Endothelial cell of umbilical vein (primary cell): ENCODE data around the gene PCTP. TPM values are rescaled to one million over a fixed set of nuclear protein-coding genes. Genes with fewer than 3 reads are reported as not detected.

Experiments used
- BruUV-seq: library from RNA; stranded (reverse); fragments of 400-500 nt; replicated peaks from 2 replicates; lab custom pipeline; 2021; lab: Mats Ljungman, UMichigan
- CTCF ChIA-PET: fragments of 300-600, 350-600 bp; sonication (Branson Sonifier 250); formaldehyde crosslinking; loops from one replicate; lab custom pipeline; 2021; ENCODE audit warnings: antibody characterized with exemption, inconsistent platforms; lab: Charles Lee
- POLR2A ChIA-PET: fragments of 300-600, 350-600 bp; sonication (Branson Sonifier 250); formaldehyde crosslinking; loops from one replicate; lab custom pipeline; 2021; ENCODE audit warnings: antibody characterized with exemption, inconsistent platforms; lab: Charles Lee
- DNase-seq: peaks from one replicate; pipeline ENCODE4 v3.0.0-alpha.2; 2011; ENCODE audit warnings: low read depth, low spot score
- FAIRE-seq: peaks from 2 replicates; lab custom pipeline; 2011; peaks lifted over from hg19 to GRCh38; lab: Jason Lieb, UNC
- H2AFZ ChIP-seq: 2 replicates; pipeline ENCODE4 v1.6.0; 2012; ENCODE audit warnings: low read depth, low read length, control low read depth, inconsistent platforms
- H3K27ac ChIP-seq: 2 replicates; pipeline ENCODE4 v1.5.1; 2011; ENCODE audit warnings: low read depth, mild to moderate bottlenecking, control low read depth, low read length, moderate library complexity; ENCODE audit not compliant: insufficient read depth
- H3K27me3 ChIP-seq, 2 experiments: 2 replicates each; pipeline versions ENCODE4 v1.6.0 to v1.6.1; 2011; ENCODE audit warnings: low read length in 2 of 2, mixed read lengths in 1 of 2; ENCODE audit not compliant: control insufficient read depth in 2 of 2, insufficient read depth in 2 of 2
- H3K36me3 ChIP-seq, 2 experiments: 2 replicates in 1 of 2; 3 replicates in 1 of 2; pipeline ENCODE4 v1.5.1; 2011; ENCODE audit warnings: low read length in 2 of 2, mild to moderate bottlenecking in 1 of 2, moderate library complexity in 1 of 2; ENCODE audit not compliant: control insufficient read depth in 2 of 2, insufficient read depth in 2 of 2; ENCODE audit errors: extremely low read depth in 1 of 2
- H3K4me1 ChIP-seq: 3 replicates; pipeline ENCODE4 v1.5.1; 2011; ENCODE audit warnings: mild to moderate bottlenecking, low read length; ENCODE audit not compliant: control insufficient read depth, insufficient read depth; ENCODE audit errors: extremely low read depth
- H3K4me2 ChIP-seq: 2 replicates; pipeline ENCODE4 v1.6.1; 2011; ENCODE audit warnings: low read length, control low read depth, mixed read lengths; ENCODE audit not compliant: insufficient read depth
- H3K4me3 ChIP-seq, 3 experiments: fragments of 200-600 bp in 1 of 3; sonication (generic), shearing (Covaris generic) in 1 of 3; replicated peaks in 1 of 3; 2 replicates each; pipeline ENCODE4 v1.5.1; 2011 to 2016; ENCODE audit warnings: control low read depth in 3 of 3, low read length in 3 of 3, mild to moderate bottlenecking in 2 of 3, inconsistent platforms in 1 of 3, low read depth in 1 of 3, moderate library complexity in 1 of 3; ENCODE audit not compliant: insufficient read depth in 1 of 3
- H3K79me2 ChIP-seq: 2 replicates; pipeline ENCODE4 v1.6.0; 2012; ENCODE audit warnings: low read length, inconsistent platforms; ENCODE audit not compliant: control insufficient read depth, insufficient read depth
- H3K9ac ChIP-seq: replicated peaks from 2 replicates; pipeline ENCODE3; 2011; ENCODE audit warnings: low read length, control low read depth; ENCODE audit not compliant: insufficient read depth; ENCODE audit errors: extremely low read depth
- H3K9me1 ChIP-seq: replicated peaks from 3 replicates; pipeline ENCODE4 v1.6.0; 2011; ENCODE audit warnings: mild to moderate bottlenecking, low read length; ENCODE audit not compliant: control insufficient read depth, insufficient read depth; ENCODE audit errors: extremely low read depth
- H3K9me3 ChIP-seq: replicated peaks from 2 replicates; pipeline ENCODE4 v1.5.1; 2012; ENCODE audit warnings: low read length, inconsistent platforms; ENCODE audit not compliant: control insufficient read depth, insufficient read depth
- H4K20me1 ChIP-seq: replicated peaks from 2 replicates; pipeline ENCODE3; 2011; ENCODE audit warnings: mild to moderate bottlenecking, low read length; ENCODE audit not compliant: control insufficient read depth, insufficient read depth; ENCODE audit errors: extremely low read depth
- EZH2 ChIP-seq: IDR thresholded peaks from 2 replicates; pipeline ENCODE4 v1.6.1; 2012; ENCODE audit warnings: borderline replicate concordance, low read depth, mild to moderate bottlenecking, moderate library complexity, low read length, inconsistent platforms; ENCODE audit not compliant: severe bottlenecking
- FOS ChIP-seq: IDR thresholded peaks from 2 replicates; pipeline ENCODE4 v1.6.1; 2011; ENCODE audit warnings: mild to moderate bottlenecking, low read length, moderate library complexity, borderline replicate concordance; ENCODE audit not compliant: insufficient read depth
- GATA2 ChIP-seq: IDR thresholded peaks from 2 replicates; pipeline ENCODE4 v1.7.0; 2011; ENCODE audit warnings: low read depth, mild to moderate bottlenecking, moderate library complexity, mixed read lengths, low read length; ENCODE audit not compliant: insufficient read length, insufficient read depth
- JUN ChIP-seq: IDR thresholded peaks from 2 replicates; pipeline ENCODE4 v1.6.1; 2011; ENCODE audit warnings: borderline replicate concordance, low read depth; ENCODE audit not compliant: insufficient read length, insufficient read depth
- MAX ChIP-seq: IDR thresholded peaks from 2 replicates; pipeline ENCODE4 v1.6.1; 2011; ENCODE audit not compliant: insufficient read depth, insufficient read length
- MYC ChIP-seq: IDR thresholded peaks from one replicate; pipeline ENCODE4 v1.6.1; 2011; ENCODE audit warnings: mild to moderate bottlenecking, low read depth, low read length
- POLR2A ChIP-seq: IDR thresholded peaks from 2 replicates; pipeline ENCODE4 v1.6.1; 2012; ENCODE audit warnings: low read depth, mild to moderate bottlenecking, control low read depth, low read length
- dilution Hi-C: fragments of 300-500 bp; cut with MboI; formaldehyde crosslinking; loops from one replicate; pipeline ENCODE4 v1.15.0; 2019; ENCODE audit warnings: low sequenced_read_pairs; ENCODE audit not compliant: extremely low pct_ligation_motif_present
- intact Hi-C: fragments of 100-400 bp; cut with micrococcal nuclease; formaldehyde crosslinking; loops from one replicate; pipeline ENCODE4 v1.10.0; 2022
- polyA plus RNA-seq, 4 experiments: library from polyadenylated mRNA; depleted of rRNA in 3 of 4; stranded (reverse) in 3 of 4; unstranded in 1 of 4; fragments of >200 nt; gene quantifications; 2 replicates each; pipeline versions ENCODE4 v1.2.1 to v1.2.3, GENCODE V29; 2011 to 2012; ENCODE audit warnings: missing spikeins in 1 of 4
- total RNA-seq: library from RNA; stranded (reverse); gene quantifications from 2 replicates; pipeline ENCODE4 v1.2.3, GENCODE V29; 2021

Gene PCTP
- total and polyA plus RNA-seq, 2 donors (not counting 3 experiments of a cell fraction or from before 2014, with no cell fraction given), result 13.5 to 18.3 TPM

GRCh38 chr17:55734128-55734781, 16.6 kb upstream of the PCTP start:
- H3K27ac ChIP-seq, result no peak overlapping the region
- no peaks in the 10 kb centered on the region for H3K9me1 ChIP-seq
- H3K79me2 ChIP-seq, result no peaks in the 10 kb centered on the region
- POLR2A ChIA-PET, result no interaction called here
- no TSS peak for BruUV-seq
- peak overlapping the region; percentile 50 for H3K4me2 ChIP-seq
- CTCF ChIA-PET, result interaction anchor here (0.6 to 4.3 kb wide), 13 partner anchors 8 to 209 kb away, joined by 3 to 45 read pairs (median 5); partner anchors contain the start of genes PCTP and TMEM100
- no peaks in the 10 kb centered on the region for H4K20me1 ChIP-seq
- FAIRE-seq (no peak), DNase-seq (peak; percentile 10)
- TF ChIP-seq GATA2, result no peak
- peak; percentile 42 for TF ChIP-seq FOS
- TF ChIP-seq POLR2A, result no peak
- no peak for TF ChIP-seq EZH2
- TF ChIP-seq MYC, result no peak
- TF ChIP-seq JUN, result peak; percentile 13
- no peak for TF ChIP-seq MAX
- no peak overlapping the region for H3K4me3 ChIP-seq
- intact Hi-C loops (loop anchor here (2.0 kb wide), 2 partner anchors 17 to 37 kb away; partner anchors contain the start of gene PCTP), dilution Hi-C loops (no loop called here)
- H3K9ac ChIP-seq, result no peak overlapping the region
- no peaks in the 10 kb centered on the region for H3K27me3 ChIP-seq
- no peaks in the 10 kb centered on the region for H3K4me1 ChIP-seq
- H2AFZ ChIP-seq, result peak overlapping the region; percentile 27
- no peaks in the 10 kb centered on the region for H3K36me3 ChIP-seq
- H3K9me3 ChIP-seq, result no peaks in the 10 kb centered on the region
